IMR-90 (cell line): Measurements from ENCODE around the gene SLAMF9.

Source experiments
- CTCF ChIP-seq: conservative IDR thresholded peaks from 2 replicates; pipeline ENCODE4 v1.5.1; 2012; ENCODE audit warnings: mild to moderate bottlenecking, low read depth, low read length, improper control_type of control experiment
- RAD21 ChIP-seq: IDR thresholded peaks from 2 replicates; pipeline ENCODE4 v1.6.1; 2012; ENCODE audit warnings: low read length, improper control_type of control experiment
- RFX5 ChIP-seq: IDR thresholded peaks from 2 replicates; pipeline ENCODE4 v1.8.0; 2012; ENCODE audit warnings: low read depth, mild to moderate bottlenecking, low read length, moderate library complexity
- SMC3 ChIP-seq: fragments of 150-350 bp; IDR thresholded peaks from 2 replicates; pipeline ENCODE4 v1.6.1; 2016; ENCODE audit warnings: low read depth, mild to moderate bottlenecking, antibody characterized with exemption, low read length, moderate library complexity
- TF ChIP-seq, protein P1 (sequence below): fragments of 150-350 bp; IDR thresholded peaks from 2 replicates; pipeline ENCODE4 v1.6.1; 2016; ENCODE audit warnings: low read depth, mild to moderate bottlenecking, low read length, moderate library complexity, borderline replicate concordance

GRCh38 chr1:159933347-159933746, 20.7 kb downstream of the SLAMF9 start:
- TF ChIP-seq RAD21, result no peak
- TF ChIP-seq, protein P1, sequence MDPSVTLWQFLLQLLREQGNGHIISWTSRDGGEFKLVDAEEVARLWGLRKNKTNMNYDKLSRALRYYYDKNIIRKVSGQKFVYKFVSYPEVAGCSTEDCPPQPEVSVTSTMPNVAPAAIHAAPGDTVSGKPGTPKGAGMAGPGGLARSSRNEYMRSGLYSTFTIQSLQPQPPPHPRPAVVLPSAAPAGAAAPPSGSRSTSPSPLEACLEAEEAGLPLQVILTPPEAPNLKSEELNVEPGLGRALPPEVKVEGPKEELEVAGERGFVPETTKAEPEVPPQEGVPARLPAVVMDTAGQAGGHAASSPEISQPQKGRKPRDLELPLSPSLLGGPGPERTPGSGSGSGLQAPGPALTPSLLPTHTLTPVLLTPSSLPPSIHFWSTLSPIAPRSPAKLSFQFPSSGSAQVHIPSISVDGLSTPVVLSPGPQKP, result no peak
- TF ChIP-seq RFX5, result no peak
- TF ChIP-seq CTCF, result no peak
- no peak for TF ChIP-seq SMC3
